ENCODE data around the gene ZNF750. TPM values are rescaled to one million over a fixed set of nuclear protein-coding genes. Genes with fewer than 3 reads are reported as not detected.

Gene ZNF750
- total RNA-seq, 1 experiment from 2014 or later, result not detected

GRCh38 chr17:82878527-82878926, 38.7 kb upstream of the ZNF750 start:
- Histone ChIP-seq H3K27ac (no peak overlapping the region), H3K4me1 (replicated peaks) (peaks cover 7% of the 10 kb centered on the region), H3K9me3 (replicated peaks) (no peaks in the 10 kb centered on the region), H3K36me3 (peaks cover 3% of the 10 kb centered on the region; the same call in 1 of the 2 replicates), H3K4me3 (no peak overlapping the region), H3K27me3 (replicated peaks) (no peaks in the 10 kb centered on the region)
- DNase-seq (ENCODE audit: low read depth in 1 of 2, low spot score in 2 of 2), result no peak

GRCh38 chr17:82876602-82877379, 37.0 kb upstream of the ZNF750 start:
- DNase-seq (ENCODE audit: low read depth in 1 of 2, low spot score in 2 of 2), result peak in 1 of 2 experiments; percentile 35
- Histone ChIP-seq H3K27ac (no peak overlapping the region), H3K27me3 (replicated peaks) (no peaks in the 10 kb centered on the region), H3K4me3 (no peak overlapping the region), H3K9me3 (replicated peaks) (no peaks in the 10 kb centered on the region), H3K4me1 (replicated peaks) (peaks cover 7% of the 10 kb centered on the region), H3K36me3 (peaks cover 12% of the 10 kb centered on the region; the same call in 1 of the 2 replicates)

- Histone ChIP-seq H3K4me1 (replicated peaks) (peaks cover 7% of the 10 kb centered on the region), H3K4me3 (no peak overlapping the region), H3K27me3 (replicated peaks) (no peaks in the 10 kb centered on the region), H3K9me3 (replicated peaks) (no peaks in the 10 kb centered on the region), H3K36me3 (peaks cover 18% of the 10 kb centered on the region), H3K27ac (no peak overlapping the region)
- peak in 1 of 2 experiments; percentile 20 for DNase-seq (ENCODE audit: low read depth in 1 of 2, low spot score in 2 of 2)
These were observed 36.3 kb upstream of the ZNF750 start for GRCh38 chr17:82876149-82876548.

GRCh38 chr17:82875407-82875856, 35.6 kb upstream of the ZNF750 start:
- H3K27ac ChIP-seq, result no peak overlapping the region
- H3K27me3 ChIP-seq (replicated peaks), result no peaks in the 10 kb centered on the region
- peaks cover 26% of the 10 kb centered on the region for H3K36me3 ChIP-seq
- DNase-seq (ENCODE audit: low read depth in 1 of 2, low spot score in 2 of 2), result no peak
- H3K9me3 ChIP-seq (replicated peaks), result no peaks in the 10 kb centered on the region
- no peak overlapping the region for H3K4me3 ChIP-seq
- peaks cover 7% of the 10 kb centered on the region for H3K4me1 ChIP-seq (replicated peaks)

- peaks cover 36% of the 10 kb centered on the region for H3K36me3 ChIP-seq
- H3K4me3 ChIP-seq, result no peak overlapping the region
- no peak for DNase-seq (ENCODE audit: low read depth in 1 of 2, low spot score in 2 of 2)
- peaks cover 7% of the 10 kb centered on the region for H3K4me1 ChIP-seq (replicated peaks)
- no peak overlapping the region for H3K27ac ChIP-seq
- H3K9me3 ChIP-seq (replicated peaks), result no peaks in the 10 kb centered on the region
- H3K27me3 ChIP-seq (replicated peaks), result no peaks in the 10 kb centered on the region
These were observed 34.4 kb upstream of the ZNF750 start for GRCh38 chr17:82874011-82874835.

GRCh38 chr17:82873521-82873920, 33.7 kb upstream of the ZNF750 start:
- no peak overlapping the region for H3K27ac ChIP-seq
- no peaks in the 10 kb centered on the region for H3K9me3 ChIP-seq (replicated peaks)
- no peak overlapping the region for H3K4me3 ChIP-seq
- H3K36me3 ChIP-seq, result peaks cover 36% of the 10 kb centered on the region
- no peak for DNase-seq (ENCODE audit: low read depth in 1 of 2, low spot score in 2 of 2)
- peaks cover 7% of the 10 kb centered on the region for H3K4me1 ChIP-seq (replicated peaks)
- H3K27me3 ChIP-seq (replicated peaks), result no peaks in the 10 kb centered on the region

- Histone ChIP-seq H3K27ac (no peak overlapping the region), H3K9me3 (replicated peaks) (no peaks in the 10 kb centered on the region), H3K27me3 (replicated peaks) (no peaks in the 10 kb centered on the region), H3K4me3 (no peak overlapping the region), H3K36me3 (peaks cover 36% of the 10 kb centered on the region), H3K4me1 (replicated peaks) (peaks cover 7% of the 10 kb centered on the region)
- DNase-seq (ENCODE audit: low read depth in 1 of 2, low spot score in 2 of 2), result no peak
These were observed 33.0 kb upstream of the ZNF750 start for GRCh38 chr17:82872591-82873520.

- H3K4me3 ChIP-seq, result no peak overlapping the region
- no peaks in the 10 kb centered on the region for H3K27me3 ChIP-seq (replicated peaks)
- no peaks in the 10 kb centered on the region for H3K9me3 ChIP-seq (replicated peaks)
- H3K4me1 ChIP-seq (replicated peaks), result peaks cover 11% of the 10 kb centered on the region
- DNase-seq (ENCODE audit: low read depth in 1 of 2, low spot score in 2 of 2), result no peak
- no peak overlapping the region for H3K27ac ChIP-seq
- H3K36me3 ChIP-seq, result peaks cover 36% of the 10 kb centered on the region
These were observed 32.1 kb upstream of the ZNF750 start for GRCh38 chr17:82871776-82872561.

GRCh38 chr17:82871056-82871775, 31.4 kb upstream of the ZNF750 start:
- peaks cover 14% of the 10 kb centered on the region for H3K4me1 ChIP-seq (replicated peaks)
- H3K9me3 ChIP-seq (replicated peaks), result no peaks in the 10 kb centered on the region
- H3K27ac ChIP-seq, result no peak overlapping the region
- H3K4me3 ChIP-seq, result no peak overlapping the region
- H3K36me3 ChIP-seq, result peaks cover 41% of the 10 kb centered on the region
- no peak for DNase-seq (ENCODE audit: low read depth in 1 of 2, low spot score in 2 of 2)
- H3K27me3 ChIP-seq (replicated peaks), result no peaks in the 10 kb centered on the region

- H3K27ac ChIP-seq, result no peak overlapping the region
- H3K4me1 ChIP-seq (replicated peaks), result peaks cover 12% of the 10 kb centered on the region
- peaks cover 41% of the 10 kb centered on the region for H3K36me3 ChIP-seq
- no peaks in the 10 kb centered on the region for H3K27me3 ChIP-seq (replicated peaks)
- no peaks in the 10 kb centered on the region for H3K9me3 ChIP-seq (replicated peaks)
- no peak overlapping the region for H3K4me3 ChIP-seq
- no peak for DNase-seq (ENCODE audit: low read depth in 1 of 2, low spot score in 2 of 2)
These were observed 30.7 kb upstream of the ZNF750 start for GRCh38 chr17:82870541-82870940.

- H3K9me3 ChIP-seq (replicated peaks), result no peaks in the 10 kb centered on the region
- H3K27me3 ChIP-seq (replicated peaks), result no peaks in the 10 kb centered on the region
- H3K27ac ChIP-seq, result no peak overlapping the region
- H3K4me3 ChIP-seq, result no peak overlapping the region
- peaks cover 12% of the 10 kb centered on the region for H3K4me1 ChIP-seq (replicated peaks)
- H3K36me3 ChIP-seq, result peaks cover 41% of the 10 kb centered on the region
- DNase-seq (ENCODE audit: low read depth in 1 of 2, low spot score in 2 of 2), result no peak
These were observed 30.3 kb upstream of the ZNF750 start for GRCh38 chr17:82870091-82870491.

- Histone ChIP-seq H3K9me3 (replicated peaks) (no peaks in the 10 kb centered on the region), H3K4me1 (replicated peaks) (peaks cover 15% of the 10 kb centered on the region), H3K36me3 (peaks cover 41% of the 10 kb centered on the region), H3K27ac (no peak overlapping the region), H3K4me3 (no peak overlapping the region), H3K27me3 (replicated peaks) (no peaks in the 10 kb centered on the region)
- no peak for DNase-seq (ENCODE audit: low read depth in 1 of 2, low spot score in 2 of 2)
These were observed 29.7 kb upstream of the ZNF750 start for GRCh38 chr17:82869536-82869935.

Data from SJSA1 (cell line).